ENCODE results near the gene PLEKHH2.

Gene PLEKHH2

DNA sequence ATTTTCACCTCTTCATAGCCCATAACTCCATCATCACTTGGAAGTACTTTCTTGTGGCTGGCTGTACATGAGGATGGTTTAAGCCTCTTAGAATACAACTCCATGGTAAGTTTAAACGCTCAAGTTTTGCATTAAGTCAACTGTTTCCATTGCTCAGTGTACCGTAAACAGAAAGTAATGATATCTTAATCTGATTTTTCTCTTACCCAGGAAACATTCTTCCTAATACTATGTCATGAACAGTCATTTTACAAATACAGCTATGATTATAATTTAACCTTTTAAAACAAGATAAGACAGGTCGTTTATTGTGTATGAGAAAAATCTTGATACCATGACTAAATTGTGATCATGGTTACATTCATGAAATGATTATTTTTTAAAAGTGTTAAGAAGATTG is 125.2 kb downstream of the PLEKHH2 start:
- DNase-seq (ENCODE audit: low read depth): no peak

DNA sequence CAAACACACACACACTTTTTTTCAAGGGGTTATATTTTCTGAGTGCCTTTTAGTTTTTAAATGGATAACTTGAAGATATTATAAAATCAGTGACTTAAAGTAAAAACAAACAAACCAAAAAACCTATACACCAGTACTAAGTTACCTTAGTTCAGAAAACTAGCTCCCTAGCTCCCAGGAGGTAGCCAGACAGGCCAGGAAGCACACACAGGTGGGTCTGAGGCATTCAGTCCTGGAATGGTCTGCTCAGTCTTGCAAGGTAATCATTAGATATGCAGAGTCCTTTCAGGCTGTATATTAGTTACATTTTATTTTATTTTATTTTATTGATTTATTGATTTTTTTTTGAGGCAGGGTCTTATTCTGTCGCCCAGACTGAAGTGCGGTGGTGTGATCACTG is 126.0 kb downstream of the PLEKHH2 start:
- DNase-seq (ENCODE audit: low read depth): no peak

DNA sequence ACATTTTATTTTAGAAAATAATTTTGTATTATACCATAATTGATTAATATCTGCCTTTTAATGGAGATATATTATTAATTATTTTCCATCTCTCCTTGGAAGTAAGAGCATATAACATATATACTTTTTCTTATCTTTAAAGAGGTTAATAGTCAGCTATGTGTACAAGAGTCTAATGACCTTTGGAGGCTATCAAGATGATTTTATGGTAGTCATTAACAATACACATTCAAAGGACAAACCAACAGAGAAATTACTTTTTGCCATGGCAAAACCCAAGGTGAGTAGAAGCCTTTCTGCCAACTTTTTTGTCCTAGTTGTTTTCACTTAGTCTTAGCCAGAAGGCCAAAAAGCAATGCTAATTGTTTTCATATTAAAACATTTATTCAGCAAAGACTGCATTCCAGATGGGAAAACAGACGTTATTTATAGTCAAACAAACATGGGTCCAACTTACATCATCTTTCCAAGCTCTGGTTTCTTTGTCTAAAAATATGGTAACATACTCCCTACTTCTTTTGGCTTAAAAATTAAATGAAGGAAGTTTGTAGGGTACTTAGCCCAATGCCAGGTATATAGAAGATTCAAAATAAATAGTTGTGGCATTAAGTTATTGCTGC is 127.1 kb downstream of the PLEKHH2 start:
- no peak for DNase-seq (ENCODE audit: low read depth)

GRCh38 chr2:43766006-43766405 is 128.9 kb downstream of the PLEKHH2 start:
- DNase-seq (ENCODE audit: low read depth): no peak

- peak; percentile 66 for DNase-seq (ENCODE audit: low read depth)
Observed at GRCh38 chr2:43773876-43774613, 137.0 kb downstream of the PLEKHH2 start, which contains the start of gene DYNC2LI1. DYNC2LI1 (plus strand) TSS chr2:43774039; CDS start chr2:43774139, 100 bp downstream.

GRCh38 chr2:43774617-43775016 is 137.6 kb downstream of the PLEKHH2 start:
- no peak for DNase-seq (ENCODE audit: low read depth)

GRCh38 chr2:43776324-43776723 is 139.3 kb downstream of the PLEKHH2 start:
- no peak for DNase-seq (ENCODE audit: low read depth)

- DNase-seq (ENCODE audit: low read depth): no peak
Observed at GRCh38 chr2:43777306-43777926, 140.4 kb downstream of the PLEKHH2 start.

DNA sequence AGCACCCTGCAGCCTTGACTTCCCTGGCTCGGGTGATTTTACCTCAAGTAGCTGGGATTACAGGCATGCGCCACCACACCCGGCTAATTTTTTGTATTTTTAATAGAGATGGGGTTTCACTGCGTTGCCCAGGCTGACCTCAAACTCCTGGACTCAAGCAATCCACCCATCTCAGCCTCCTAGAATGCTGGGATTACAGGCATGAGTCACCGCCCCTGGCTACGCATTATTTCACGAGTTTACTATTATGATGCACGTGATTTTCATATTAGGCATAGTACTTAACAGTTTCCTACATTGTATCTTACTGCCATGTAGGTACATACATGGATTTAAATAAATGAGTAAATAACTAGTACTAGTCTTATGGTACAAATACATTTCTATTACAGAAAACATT is 141.2 kb downstream of the PLEKHH2 start:
- DNase-seq (ENCODE audit: low read depth): no peak

DNA sequence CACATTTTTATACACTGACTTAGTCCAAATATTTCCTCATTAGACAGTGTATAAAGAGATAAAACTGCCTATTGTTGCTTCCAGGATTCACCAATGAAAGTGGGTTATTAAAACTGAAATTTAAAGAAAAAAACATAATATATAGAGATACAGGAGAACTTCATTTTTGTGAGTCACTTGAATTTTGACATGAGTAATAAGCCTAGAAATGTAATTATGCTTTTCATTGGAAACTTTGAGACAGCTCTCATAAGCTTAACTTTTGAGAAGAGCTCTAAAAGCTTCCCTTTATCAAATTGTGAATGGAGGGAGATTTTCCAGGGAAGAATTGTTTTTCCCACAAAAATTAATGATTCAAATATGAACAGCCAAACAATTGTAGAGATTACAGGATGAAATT is 150.8 kb downstream of the PLEKHH2 start:
- DNase-seq (ENCODE audit: low read depth): no peak

GRCh38 chr2:43788646-43789045 is 151.6 kb downstream of the PLEKHH2 start:
- DNase-seq (ENCODE audit: low read depth): no peak

DNA sequence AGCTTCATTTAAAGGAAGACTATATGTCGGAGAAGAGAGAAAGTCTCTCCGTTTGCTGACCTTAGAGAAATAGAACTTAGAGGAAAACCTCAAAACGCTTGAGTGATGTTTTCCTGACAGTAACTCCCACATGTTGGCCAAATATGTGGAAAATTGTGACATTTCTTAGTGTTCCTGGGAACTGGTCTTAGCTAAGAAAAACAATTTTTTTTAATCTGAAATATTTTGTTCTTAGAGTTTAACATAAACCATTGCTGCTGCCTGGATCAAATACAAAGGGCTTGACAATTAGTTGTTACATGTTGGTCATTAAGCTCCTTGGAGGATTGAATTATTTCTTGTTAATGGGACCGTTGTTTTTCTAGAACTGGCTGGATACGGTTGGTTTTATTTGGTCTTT is 153.1 kb downstream of the PLEKHH2 start:
- no peak for DNase-seq (ENCODE audit: low read depth)

- no peak for DNase-seq (ENCODE audit: low read depth)
Observed at GRCh38 chr2:43791035-43791765, 154.1 kb downstream of the PLEKHH2 start.

- DNase-seq (ENCODE audit: low read depth): no peak
Observed at GRCh38 chr2:43792653-43793052, 155.6 kb downstream of the PLEKHH2 start.

DNA sequence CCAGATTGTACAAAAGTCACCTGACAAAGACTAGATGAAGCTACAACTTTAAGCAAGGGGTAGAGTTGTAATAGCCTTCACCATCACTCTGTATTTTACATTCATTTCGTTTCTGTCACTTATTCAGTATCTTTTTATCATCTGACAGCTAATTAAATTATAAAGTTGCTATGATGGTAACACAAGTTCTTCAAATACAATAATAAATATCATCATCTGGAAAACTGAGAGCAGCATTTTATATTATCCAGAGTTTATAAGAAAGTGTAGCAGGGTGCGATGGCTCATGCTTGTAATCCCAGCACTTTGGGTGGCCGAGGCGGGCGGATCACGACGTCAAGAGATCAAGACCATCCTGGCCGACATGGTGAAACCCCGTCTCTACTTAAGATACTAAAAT is 157.9 kb downstream of the PLEKHH2 start:
- no peak for DNase-seq (ENCODE audit: low read depth)

DNA sequence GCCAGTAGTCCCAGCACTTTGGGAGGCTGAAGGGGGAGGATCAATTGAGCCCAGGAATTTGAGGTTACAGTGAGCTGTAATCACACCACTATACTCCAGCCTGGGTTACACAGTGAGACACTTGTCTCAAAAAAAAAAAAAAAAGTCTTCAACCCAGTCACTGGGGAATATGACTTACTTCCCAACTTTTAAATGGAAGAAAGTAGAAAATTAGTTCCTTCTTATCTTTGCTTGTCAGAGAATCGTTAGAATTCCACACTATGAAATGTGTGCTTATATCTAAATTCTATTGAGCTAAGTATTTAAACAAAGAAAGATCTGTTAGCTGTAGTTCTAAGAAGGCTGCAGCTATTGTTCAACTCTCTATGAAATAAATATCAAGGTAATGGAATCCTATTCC is 159.1 kb downstream of the PLEKHH2 start:
- DNase-seq (ENCODE audit: low read depth): no peak

DNA sequence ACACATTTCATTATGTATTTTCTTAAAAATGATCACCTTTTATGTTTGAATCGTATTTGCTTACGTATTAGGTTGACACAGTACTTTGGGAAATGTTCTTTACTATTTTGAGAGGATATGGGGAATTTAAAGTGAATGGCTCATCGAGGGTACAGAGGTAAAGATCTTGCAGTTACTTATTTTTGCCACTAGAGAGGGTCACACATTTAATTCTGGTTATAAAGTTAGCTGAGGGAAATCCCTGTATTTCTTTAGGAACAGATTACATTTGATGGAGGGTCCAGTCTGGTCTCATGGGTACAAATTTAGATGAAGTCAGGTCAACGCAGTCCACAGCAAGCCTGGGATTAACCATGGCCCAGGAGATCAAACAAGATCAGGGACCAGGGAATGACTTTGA is 161.2 kb downstream of the PLEKHH2 start:
- DNase-seq (ENCODE audit: low read depth): no peak

GRCh38 chr2:43800894-43801293 is 163.8 kb downstream of the PLEKHH2 start:
- no peak for DNase-seq (ENCODE audit: low read depth)

DNA sequence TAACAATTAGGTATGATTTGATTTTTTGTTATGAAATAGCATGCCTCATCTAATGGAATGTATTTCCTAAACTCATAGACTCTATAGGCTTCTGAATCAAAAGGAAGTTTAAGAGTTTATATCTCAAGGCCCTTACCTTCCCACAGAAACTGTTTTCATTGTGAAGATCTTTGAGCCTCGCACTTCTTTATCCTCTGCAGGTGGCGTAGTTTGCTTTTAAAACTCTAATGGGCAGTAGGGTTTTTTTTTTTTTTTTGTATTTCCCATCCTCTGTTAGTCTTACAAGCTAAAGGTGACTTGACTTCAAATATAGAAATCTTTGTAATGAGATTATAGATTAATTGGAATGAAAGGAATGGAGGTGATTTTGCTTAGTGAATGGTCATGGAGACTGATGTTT is 165.1 kb downstream of the PLEKHH2 start:
- no peak for DNase-seq (ENCODE audit: low read depth)

- no peak for DNase-seq (ENCODE audit: low read depth)
Observed at GRCh38 chr2:43803113-43803512, 166.1 kb downstream of the PLEKHH2 start.

GRCh38 chr2:43806719-43807031 is 169.6 kb downstream of the PLEKHH2 start:
- DNase-seq (ENCODE audit: low read depth): no peak

DNA sequence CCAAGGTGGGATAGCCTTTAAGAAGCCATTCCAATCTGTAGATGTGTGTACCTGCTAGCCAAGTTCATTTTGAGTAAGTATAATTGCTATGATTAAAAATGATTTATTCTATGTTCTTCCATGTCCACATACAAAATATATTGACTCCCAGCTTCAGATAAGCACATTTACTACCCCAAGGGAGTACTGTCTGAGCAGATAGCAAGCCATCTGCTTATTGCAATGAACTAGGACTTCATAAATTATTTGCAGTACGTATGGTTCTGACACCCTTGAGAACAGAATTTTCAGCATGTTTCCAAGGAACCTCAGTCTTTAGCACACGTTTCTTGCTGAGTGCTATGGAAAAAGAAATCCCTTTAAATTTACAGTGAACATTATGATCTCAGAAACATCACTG is 173.4 kb downstream of the PLEKHH2 start:
- DNase-seq (ENCODE audit: low read depth): no peak

DNA sequence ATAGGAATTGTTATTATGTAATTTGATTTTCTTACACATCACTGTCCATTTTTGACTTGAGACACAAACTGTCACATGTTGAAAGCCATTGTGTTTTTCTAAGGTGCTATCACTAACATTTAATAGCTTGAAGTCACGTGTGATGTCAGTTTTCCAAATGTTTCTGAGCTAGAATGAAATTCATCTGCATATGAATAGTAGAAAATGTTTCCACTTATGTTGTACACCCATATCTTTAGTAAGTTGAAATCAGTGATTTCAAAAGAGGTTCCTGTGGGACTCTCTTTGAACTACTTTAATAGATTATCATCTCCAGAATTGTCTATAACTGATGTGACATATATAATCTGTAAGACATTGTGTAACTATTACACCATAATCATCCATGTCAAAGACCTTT is 173.8 kb downstream of the PLEKHH2 start:
- no peak for DNase-seq (ENCODE audit: low read depth)
